ENCODE data around the gene SLC35A5.

SLC35A5 gene

DNA sequence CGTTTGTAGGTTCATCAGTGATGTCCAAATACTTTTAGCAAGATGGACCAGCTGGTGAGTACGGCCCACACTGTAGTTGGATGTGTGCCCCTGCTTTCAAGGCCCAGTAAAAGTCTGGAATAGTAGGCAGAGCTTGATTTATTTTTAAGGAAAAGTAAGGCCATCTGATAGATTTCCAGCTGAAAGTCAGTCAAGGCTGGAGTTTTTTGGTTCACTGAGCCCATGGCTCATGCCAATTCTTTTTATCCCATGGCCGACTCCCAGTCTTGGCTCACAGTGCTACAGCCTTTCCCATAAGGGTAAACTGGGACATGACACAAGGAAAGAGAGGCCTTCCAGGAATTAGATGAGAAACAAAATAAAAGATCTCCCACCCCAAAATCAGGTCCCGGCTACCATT lies 65.6 kb downstream of the SLC35A5 start:
- H3K4me3 ChIP-seq (ENCODE audit: low read length), result no peak overlapping the region
- TF ChIP-seq ZNF274 (IDR thresholded peaks at IDR 0.05; ENCODE audit: low read depth, low read length), result no peak

DNA sequence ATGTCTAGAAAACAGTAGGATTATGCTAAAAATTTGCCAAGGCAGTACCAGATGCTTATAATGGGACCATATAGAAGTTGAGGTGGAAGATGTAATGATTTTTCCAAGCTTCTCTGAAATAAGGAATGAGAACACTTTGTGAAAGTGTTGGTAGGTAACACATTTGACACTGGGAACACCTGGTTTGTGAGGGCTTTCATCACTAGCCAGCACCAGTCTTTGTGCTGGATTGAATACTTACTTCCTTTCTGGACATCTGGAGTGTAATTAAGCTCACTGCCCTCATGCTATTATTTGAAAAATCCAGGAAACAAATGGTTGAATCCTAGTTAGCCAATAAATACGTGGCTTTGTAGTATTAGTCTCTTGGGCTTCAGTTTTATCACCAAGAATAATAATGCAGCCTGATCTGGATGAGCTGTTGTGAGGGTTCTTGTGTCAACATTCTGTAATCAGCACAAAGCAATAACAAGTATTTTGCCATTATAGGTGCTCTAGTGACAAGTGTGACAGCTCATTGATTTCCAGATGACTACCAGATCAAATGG lies 66.1 kb downstream of the SLC35A5 start:
- no peak for TF ChIP-seq ZNF274 (IDR thresholded peaks at IDR 0.05; ENCODE audit: low read depth, low read length)

DNA sequence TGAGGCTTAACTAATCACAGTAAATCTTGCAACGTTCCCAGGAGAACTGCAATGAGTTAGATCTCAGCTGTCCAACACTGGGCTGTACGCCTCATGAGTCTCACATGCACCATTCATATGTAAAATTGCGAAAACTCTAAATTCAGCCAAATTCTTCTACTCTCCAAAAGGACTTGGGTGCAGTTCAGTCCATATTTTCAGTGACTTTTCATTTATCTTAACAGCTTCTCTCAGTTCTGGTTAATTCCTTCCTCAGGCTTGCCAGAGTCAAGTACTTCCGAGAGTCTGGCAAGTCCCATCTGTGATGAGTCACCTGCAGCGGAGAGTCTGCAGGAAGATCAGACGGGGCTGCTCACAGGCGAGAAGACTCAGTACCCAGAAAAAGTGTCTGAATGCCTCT lies 67.6 kb downstream of the SLC35A5 start:
- H3K4me3 ChIP-seq (ENCODE audit: low read length), result no peak overlapping the region
- no peak for TF ChIP-seq ZNF274 (IDR thresholded peaks at IDR 0.05; ENCODE audit: low read depth, low read length)

More for the DNA sequence above, 66.1 kb downstream of the SLC35A5 start:
- no peak overlapping the region for H3K4me3 ChIP-seq (ENCODE audit: low read length)

DNA sequence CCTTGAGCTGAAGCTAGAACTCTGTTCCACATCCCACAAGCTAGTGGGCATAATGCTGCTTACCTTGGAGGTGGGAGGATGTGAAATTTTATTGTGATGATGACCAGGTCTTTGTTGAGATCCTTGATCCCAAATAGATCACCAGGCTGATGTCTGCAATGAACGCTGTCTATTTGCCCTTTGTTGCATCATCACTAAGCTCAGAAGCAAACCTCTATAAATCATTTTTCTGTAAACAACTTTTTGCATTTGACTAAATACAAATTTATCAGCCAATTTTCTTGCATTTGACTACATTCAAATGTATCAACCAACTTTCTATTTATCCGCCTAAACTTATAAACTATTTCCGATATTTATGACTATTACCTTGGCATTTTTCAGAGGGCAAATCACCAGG lies 69.4 kb downstream of the SLC35A5 start:
- TF ChIP-seq ZNF274 (IDR thresholded peaks at IDR 0.05; ENCODE audit: low read depth, low read length), result no peak
- H3K4me3 ChIP-seq (ENCODE audit: low read length), result no peak overlapping the region

DNA sequence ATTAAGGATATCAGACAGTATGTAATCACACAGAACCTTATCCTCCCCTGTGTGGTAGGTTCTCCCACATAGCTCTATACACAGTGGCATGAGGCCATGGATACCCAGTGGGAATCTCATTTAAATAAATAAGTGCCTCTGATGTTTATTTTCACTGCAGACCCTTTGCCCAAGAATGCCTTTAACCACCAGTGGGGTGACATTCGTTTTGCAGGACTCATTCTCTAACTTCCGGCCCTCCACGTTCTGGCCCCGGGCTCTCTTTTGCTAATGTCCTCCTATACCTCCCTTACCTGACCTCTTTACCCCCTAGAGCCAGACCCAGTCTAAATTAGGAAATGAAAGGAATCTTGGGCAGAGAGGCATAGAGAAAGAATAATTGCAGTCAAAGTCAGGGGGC lies 70.8 kb downstream of the SLC35A5 start:
- TF ChIP-seq ZNF274 (IDR thresholded peaks at IDR 0.05; ENCODE audit: low read depth, low read length), result no peak
- H3K4me3 ChIP-seq (ENCODE audit: low read length), result no peak overlapping the region

DNA sequence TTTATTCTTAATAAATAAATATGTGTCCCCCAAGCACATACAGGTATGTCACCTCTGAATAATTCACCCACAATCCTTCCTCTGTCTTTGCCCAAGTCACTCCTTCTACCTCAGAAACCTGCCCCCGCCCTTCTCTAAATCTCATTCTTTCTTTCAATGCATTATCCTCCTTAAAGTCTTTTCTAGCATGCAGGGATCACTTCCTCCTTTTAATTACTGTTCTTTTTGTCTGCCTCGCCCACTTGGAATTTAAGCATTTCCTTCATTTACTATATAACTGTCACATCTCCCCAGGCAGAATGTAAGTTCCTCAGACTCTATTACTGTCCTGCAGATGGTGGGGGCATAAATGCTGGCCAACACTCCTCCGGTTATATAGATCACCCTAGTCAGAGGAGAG lies 71.3 kb downstream of the SLC35A5 start:
- no peak for TF ChIP-seq ZNF274 (IDR thresholded peaks at IDR 0.05; ENCODE audit: low read depth, low read length)
- H3K4me3 ChIP-seq (ENCODE audit: low read length), result no peak overlapping the region

DNA sequence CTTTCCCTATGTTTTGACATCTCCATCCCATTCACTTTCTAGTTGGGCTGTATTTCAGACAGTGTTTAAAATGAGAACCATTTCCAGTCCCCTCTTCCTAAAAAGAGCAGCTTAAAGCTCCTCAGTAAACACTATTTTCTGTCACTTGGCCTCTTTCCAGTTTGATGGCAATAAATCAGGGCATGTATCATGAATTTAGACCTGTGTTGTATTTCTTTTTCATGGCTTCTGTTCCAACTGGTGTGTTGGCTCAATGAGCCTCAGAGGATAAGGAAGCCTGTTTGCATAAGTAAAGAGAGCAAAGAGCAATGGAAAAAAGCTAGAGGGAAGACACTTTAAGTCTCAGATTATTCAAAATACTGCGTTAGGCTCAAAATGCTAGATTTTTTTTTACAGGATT lies 71.9 kb downstream of the SLC35A5 start:
- TF ChIP-seq ZNF274 (IDR thresholded peaks at IDR 0.05; ENCODE audit: low read depth, low read length), result no peak
- no peak overlapping the region for H3K4me3 ChIP-seq (ENCODE audit: low read length)

DNA sequence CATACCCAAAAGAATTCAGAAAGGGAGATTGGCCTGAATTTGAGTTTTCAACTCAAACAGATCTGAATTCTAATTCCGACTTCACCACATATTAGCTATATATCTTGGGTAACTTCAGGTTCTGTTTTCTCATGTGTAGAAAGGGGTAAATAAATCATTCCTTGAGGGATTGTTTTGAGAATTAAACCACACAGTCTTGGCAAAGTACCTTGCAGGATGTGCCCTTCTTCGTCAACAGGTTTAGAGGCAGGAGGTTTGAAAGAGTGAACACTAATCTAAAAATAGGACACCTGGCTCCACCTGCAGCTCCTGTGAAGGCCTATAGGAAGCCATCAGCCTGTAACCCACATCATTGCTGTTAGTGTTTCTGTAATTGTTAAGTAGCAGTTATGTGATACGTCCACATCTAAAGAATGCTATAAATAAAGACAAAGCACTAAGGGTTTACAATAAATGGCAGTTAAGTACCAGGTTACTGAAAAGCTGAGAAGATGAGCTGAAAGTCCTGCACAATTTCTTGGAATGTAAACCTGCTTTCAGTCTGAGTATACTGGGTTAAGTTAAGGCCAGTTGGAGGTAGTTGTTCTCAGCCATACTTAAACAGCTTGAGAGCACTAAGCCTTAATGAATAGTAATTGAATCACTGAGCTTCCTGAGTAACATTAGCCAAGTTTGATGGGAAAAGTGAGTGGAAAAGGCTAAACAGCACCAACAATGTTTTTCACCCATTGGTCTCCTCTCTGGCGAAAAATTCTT lies 73.1 kb downstream of the SLC35A5 start:
- H3K4me3 ChIP-seq (ENCODE audit: low read length), result no peak overlapping the region

More for the DNA sequence above, 73.1 kb downstream of the SLC35A5 start:
- TF ChIP-seq ZNF274 (IDR thresholded peaks at IDR 0.05; ENCODE audit: low read depth, low read length), result no peak

Data from GM08714 (cell line).